Peyer's patch (tissue), 4 donors: ENCODE measurements around the gene BIN2. TPM values are rescaled to one million over a fixed set of nuclear protein-coding genes. Genes with fewer than 3 reads are reported as not detected.
"Not testable (repeated sequence)": the region's sequence is repeated elsewhere in the genome, so short reads cannot be mapped to it uniquely, and the experiment has no call there.

ENCODE experiments used
- DNase-seq, 3 donors: peaks; one replicate each; pipeline ENCODE4 v3.0.0-alpha.2; 2017 to 2019
- H3K27ac ChIP-seq, 4 donors: fragments of 200-600 bp; sonication (generic); one replicate each; pipeline ENCODE4 v1.5.1; 2016 to 2019
- H3K27me3 ChIP-seq, 2 donors: fragments of 200-600 bp; sonication (generic); one replicate each; pipeline ENCODE4 v1.5.1; 2019
- H3K36me3 ChIP-seq, 3 donors: fragments of 200-600 bp; sonication (generic); one replicate each; pipeline ENCODE4 v1.5.1; 2016 to 2019
- H3K4me1 ChIP-seq, 4 donors: fragments of 200-600 bp; sonication (generic); one replicate each; pipeline ENCODE4 v1.5.1; 2016 to 2019
- H3K4me3 ChIP-seq, 4 donors: fragments of 200-600 bp; sonication (generic); 1 replicate in 3 of 4; 2 replicates in 1 of 4; pipeline ENCODE4 v1.5.1; 2016 to 2019; ENCODE audit warnings: mild to moderate bottlenecking in 1 of 4
- H3K9me3 ChIP-seq, 4 donors: fragments of 200-600 bp; sonication (generic); one replicate each; pipeline ENCODE4 v1.5.1; 2016 to 2019; ENCODE audit warnings: mild to moderate bottlenecking in 1 of 4
- POLR2A ChIP-seq, 2 donors: fragments of 450-650 bp; IDR thresholded peaks; one replicate each; pipeline ENCODE4 v1.5.1; 2017; ENCODE audit warnings: antibody characterized with exemption in 2 of 2, mild to moderate bottlenecking in 2 of 2, moderate library complexity in 2 of 2
- total RNA-seq, 4 donors: library from RNA; depleted of rRNA; stranded (reverse); fragments of >200 nt; gene quantifications; one replicate each; pipeline ENCODE4 v1.1.0, GENCODE V29; 2016
- TF ChIP-seq, protein P1 (sequence below), 6 experiments: fragments of 450-650 bp in 4 of 6; fragments of 200-600 bp in 2 of 6; sonication (generic) in 1 of 6; IDR thresholded peaks; one replicate each; pipeline ENCODE4 v1.5.1; 2017 to 2019; ENCODE audit warnings: antibody characterized with exemption in 6 of 6, mild to moderate bottlenecking in 3 of 6, moderate library complexity in 1 of 6

The BIN2 gene
- total RNA-seq, 4 donors from 2014 or later, result 2.3 to 38.0 (median 5.6) TPM

DNA sequence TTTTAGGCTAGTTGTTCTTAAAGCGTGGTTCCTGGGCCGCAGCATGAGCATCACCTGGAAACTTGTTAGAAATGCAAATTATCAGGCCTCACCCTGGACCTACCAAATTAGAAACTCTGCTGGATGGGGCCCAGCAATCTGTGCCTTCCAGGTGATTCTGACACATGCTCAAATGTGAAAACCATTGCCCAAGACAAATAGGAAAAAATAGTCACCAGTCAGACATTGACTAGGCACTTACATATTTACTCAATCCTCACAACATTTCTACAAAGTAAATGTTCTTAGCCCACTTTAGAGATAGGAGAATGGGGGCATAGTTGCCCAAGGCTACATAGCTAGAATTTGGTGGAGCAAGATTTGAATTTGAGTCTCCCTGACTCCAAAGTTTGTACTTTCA is 19.2 kb upstream of the BIN2 start:
- DNase-seq, result no peak
- TF ChIP-seq, protein P1, sequence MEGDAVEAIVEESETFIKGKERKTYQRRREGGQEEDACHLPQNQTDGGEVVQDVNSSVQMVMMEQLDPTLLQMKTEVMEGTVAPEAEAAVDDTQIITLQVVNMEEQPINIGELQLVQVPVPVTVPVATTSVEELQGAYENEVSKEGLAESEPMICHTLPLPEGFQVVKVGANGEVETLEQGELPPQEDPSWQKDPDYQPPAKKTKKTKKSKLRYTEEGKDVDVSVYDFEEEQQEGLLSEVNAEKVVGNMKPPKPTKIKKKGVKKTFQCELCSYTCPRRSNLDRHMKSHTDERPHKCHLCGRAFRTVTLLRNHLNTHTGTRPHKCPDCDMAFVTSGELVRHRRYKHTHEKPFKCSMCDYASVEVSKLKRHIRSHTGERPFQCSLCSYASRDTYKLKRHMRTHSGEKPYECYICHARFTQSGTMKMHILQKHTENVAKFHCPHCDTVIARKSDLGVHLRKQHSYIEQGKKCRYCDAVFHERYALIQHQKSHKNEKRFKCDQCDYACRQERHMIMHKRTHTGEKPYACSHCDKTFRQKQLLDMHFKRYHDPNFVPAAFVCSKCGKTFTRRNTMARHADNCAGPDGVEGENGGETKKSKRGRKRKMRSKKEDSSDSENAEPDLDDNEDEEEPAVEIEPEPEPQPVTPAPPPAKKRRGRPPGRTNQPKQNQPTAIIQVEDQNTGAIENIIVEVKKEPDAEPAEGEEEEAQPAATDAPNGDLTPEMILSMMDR (IDR thresholded peaks at IDR 0.05), result no peak
- TF ChIP-seq POLR2A (IDR thresholded peaks at IDR 0.05), result no peak

DNA sequence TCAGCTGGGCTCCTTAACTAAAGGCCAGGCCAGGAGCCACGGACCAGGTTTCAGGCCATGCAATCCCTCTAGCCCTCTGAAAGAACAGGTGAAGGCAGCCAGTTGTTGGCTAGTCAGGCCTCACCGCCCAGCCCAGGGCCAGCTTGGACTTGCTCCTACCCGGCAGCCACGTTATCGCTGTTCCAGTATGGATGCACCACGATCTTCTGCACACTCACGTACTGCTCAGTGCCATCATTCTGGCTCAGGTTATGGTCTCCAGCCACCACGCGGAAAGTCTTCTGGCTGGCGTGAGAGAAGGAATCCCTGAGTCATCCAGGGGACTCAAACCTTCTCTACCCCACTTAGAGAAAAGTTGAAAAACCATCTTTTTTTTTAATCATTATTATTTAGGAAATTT is 18.4 kb upstream of the BIN2 start:
- peaks cover 0 to 6% (median 2%) of the 10 kb centered on the region in 4 donors for H3K4me1 ChIP-seq
- H3K27ac ChIP-seq, result no peak overlapping the region
- no peak for TF ChIP-seq POLR2A (IDR thresholded peaks at IDR 0.05)
- TF ChIP-seq, protein P1 (IDR thresholded peaks at IDR 0.05), result no peak
- DNase-seq, result no peak
- no peaks in the 10 kb centered on the region for H3K9me3 ChIP-seq
- H3K36me3 ChIP-seq, result no peaks in the 10 kb centered on the region
- H3K27me3 ChIP-seq, result no peaks in the 10 kb centered on the region
- no peak overlapping the region for H3K4me3 ChIP-seq

More for the DNA sequence above, 19.2 kb upstream of the BIN2 start:
- Histone ChIP-seq H3K27ac (no peak overlapping the region), H3K36me3 (no peaks in the 10 kb centered on the region), H3K27me3 (no peaks in the 10 kb centered on the region), H3K9me3 (no peaks in the 10 kb centered on the region), H3K4me1 (peaks cover 0 to 6% (median 2%) of the 10 kb centered on the region in 4 donors), H3K4me3 (no peak overlapping the region)

DNA sequence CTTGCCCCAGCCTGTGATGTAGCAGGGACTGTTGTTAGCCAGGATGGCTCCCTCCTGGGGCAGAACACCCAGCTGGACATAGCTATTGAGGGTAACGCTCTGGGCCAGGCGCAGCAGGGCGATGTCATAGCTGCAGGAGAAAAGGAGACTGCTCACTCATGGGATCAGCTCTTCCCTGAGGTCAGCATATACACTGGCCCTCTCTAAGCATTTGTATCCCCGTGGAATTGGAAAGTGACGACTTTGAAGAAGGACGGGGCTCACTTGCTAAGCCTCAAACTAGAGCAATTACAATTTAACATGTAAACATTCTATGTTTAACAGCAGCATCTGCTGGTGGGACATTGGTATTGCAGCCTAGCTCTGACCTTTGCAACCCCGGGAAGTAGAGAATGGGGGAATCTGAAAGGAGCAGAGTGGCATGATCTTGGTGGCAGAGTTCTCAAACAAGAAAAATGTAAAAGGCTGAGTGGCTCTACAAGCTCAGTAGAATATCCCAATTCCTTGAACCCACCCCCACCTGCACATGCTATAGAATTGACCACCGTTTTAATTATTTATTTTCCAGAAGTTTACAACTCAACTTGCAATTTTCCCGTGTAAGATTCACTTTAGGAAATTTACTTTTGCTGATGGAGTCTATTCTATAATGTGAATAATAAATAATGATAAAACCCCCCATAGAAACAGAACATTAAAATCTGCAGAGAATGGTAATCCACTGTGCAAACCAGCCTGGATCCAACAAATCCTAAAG is 17.5 kb upstream of the BIN2 start:
- TF ChIP-seq, protein P1 (IDR thresholded peaks at IDR 0.05), result peak; percentile 91 to 99 (median 98)
- TF ChIP-seq POLR2A (IDR thresholded peaks at IDR 0.05), result no peak
- Histone ChIP-seq H3K36me3 (no peaks in the 10 kb centered on the region), H3K9me3 (no peaks in the 10 kb centered on the region), H3K4me1 (peaks cover 0 to 6% (median 2%) of the 10 kb centered on the region in 4 donors), H3K4me3 (peak overlapping the region in 1 of 4 donors; percentile 13), H3K27ac (no peak overlapping the region), H3K27me3 (no peaks in the 10 kb centered on the region)
- DNase-seq, result peak; percentile 61 to 90 (median 74)

DNA sequence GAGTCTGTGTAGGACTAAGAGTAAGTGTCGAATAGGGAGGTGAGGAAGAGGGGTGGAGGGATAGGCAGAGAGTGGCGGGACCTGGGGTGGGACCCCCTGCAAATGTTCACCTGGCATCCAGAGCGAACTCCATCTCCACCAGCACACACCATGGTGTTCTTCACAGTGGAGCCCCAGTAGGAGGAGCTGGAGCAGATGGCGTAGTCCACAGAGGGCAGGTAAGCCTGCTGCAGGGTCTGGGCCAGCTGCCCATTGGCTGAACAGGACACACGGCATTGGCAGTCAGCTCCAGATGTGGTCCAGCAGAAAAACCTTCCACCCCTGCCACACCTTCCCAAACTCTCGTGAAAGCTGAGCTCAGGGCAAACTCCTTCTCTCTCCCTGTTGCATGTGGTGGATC is 15.8 kb upstream of the BIN2 start:
- no peak for TF ChIP-seq POLR2A (IDR thresholded peaks at IDR 0.05)
- TF ChIP-seq, protein P1 (IDR thresholded peaks at IDR 0.05), result no peak
- H3K27me3 ChIP-seq, result no peaks in the 10 kb centered on the region

DNA sequence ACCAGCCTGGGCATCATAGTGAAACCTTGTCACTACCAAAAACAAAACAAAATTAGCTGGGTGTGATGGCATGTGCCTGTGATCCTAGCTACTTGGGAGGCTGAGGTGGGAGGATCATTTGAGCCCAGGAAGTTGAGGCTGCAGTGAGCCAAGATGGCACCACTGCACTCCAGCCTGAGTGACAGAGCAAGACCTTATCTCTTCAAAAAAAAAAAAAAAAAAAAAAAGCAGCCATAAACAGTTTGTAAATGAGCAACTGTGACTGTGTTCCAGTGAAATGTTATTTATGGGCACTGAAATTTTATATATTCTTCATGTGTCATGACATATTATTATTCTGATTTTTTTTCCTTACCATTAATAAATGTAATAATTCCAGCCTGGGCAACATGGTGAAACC is 13.4 kb upstream of the BIN2 start:
- not testable (repeated sequence) for DNase-seq, H3K36me3 ChIP-seq, H3K9me3 ChIP-seq, H3K4me1 ChIP-seq, H3K4me3 ChIP-seq, H3K27ac ChIP-seq, H3K27me3 ChIP-seq

More for the DNA sequence above, 15.8 kb upstream of the BIN2 start:
- peaks cover 0 to 6% (median 2%) of the 10 kb centered on the region in 4 donors for H3K4me1 ChIP-seq
- H3K36me3 ChIP-seq, result no peaks in the 10 kb centered on the region
- no peak for DNase-seq
- H3K9me3 ChIP-seq, result no peaks in the 10 kb centered on the region
- H3K27ac ChIP-seq, result no peak overlapping the region
- H3K4me3 ChIP-seq, result no peak overlapping the region

DNA sequence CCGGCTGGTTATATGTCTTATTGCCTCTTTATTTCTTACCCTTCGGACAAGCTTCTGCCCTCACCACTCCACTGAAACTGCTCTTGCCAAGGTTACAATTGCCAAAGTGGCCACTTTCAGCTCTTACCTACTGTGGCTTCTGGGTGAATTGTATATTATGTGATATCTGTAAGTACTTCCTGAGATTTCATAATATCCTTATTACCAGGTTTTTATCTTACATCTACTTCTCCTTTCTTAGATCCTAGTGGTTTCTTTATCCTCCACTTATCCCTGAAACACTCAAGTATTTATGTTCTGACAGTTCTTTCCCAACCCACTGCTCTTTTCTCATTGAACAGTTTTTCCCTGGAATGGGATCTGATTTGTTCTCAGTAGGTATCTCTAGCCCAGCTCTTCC is 12.0 kb upstream of the BIN2 start:
- Histone ChIP-seq H3K36me3 (no peaks in the 10 kb centered on the region), H3K27ac (no peak overlapping the region), H3K4me1 (no peaks in the 10 kb centered on the region), H3K27me3 (no peaks in the 10 kb centered on the region), H3K9me3 (no peaks in the 10 kb centered on the region), H3K4me3 (no peak overlapping the region)
- TF ChIP-seq, protein P1 (IDR thresholded peaks at IDR 0.05), result no peak
- TF ChIP-seq POLR2A (IDR thresholded peaks at IDR 0.05), result no peak
- DNase-seq, result no peak
